HepG2 (cell line): ENCODE results near the gene ALG3. TPM values are rescaled to one million over a fixed set of nuclear protein-coding genes. Genes with fewer than 3 reads are reported as not detected.
A peak's percentile ranks its signal among the peaks of the same experiment; 100 is the strongest.

Experiments
- ARNT2 ChIP-seq: sonication (generic); formaldehyde crosslinking; IDR thresholded peaks from 2 replicates; pipeline ENCODE4 v1.8.0; 2022; ENCODE audit warnings: mild to moderate bottlenecking, low read depth, missing genetic modification reagents, moderate library complexity
- GATAD1 ChIP-seq: IDR thresholded peaks from 2 replicates; pipeline ENCODE4 v1.6.1; 2016; ENCODE audit warnings: missing genetic modification reagents, missing compliant biosample characterization
- KMT2A ChIP-seq: sonication (generic); formaldehyde crosslinking; IDR thresholded peaks from 2 replicates; pipeline ENCODE4 v1.4.0; 2020; ENCODE audit warnings: missing genetic modification reagents
- SMAD3 ChIP-seq: sonication (generic); formaldehyde crosslinking; IDR thresholded peaks from 2 replicates; pipeline ENCODE4 v1.4.0; 2020; ENCODE audit warnings: missing genetic modification reagents
- TCF7L2 ChIP-seq: IDR thresholded peaks from 2 replicates; pipeline ENCODE4 v1.6.1; 2011; ENCODE audit warnings: mild to moderate bottlenecking, low read depth, low read length, moderate library complexity
- polyA plus RNA-seq, 8 experiments: library from polyadenylated mRNA; depleted of rRNA in 3 of 8; stranded (reverse) in 7 of 8; unstranded in 1 of 8; fragments of >200 nt; fragmentation: Illumina TruSeq in 4 of 8; extraction: Trizol in 4 of 8; gene quantifications; 2 replicates each; pipeline versions ENCODE4 v1.2.1 to v1.2.3, GENCODE V29; 2011 to 2016; ENCODE audit warnings: low read depth in 4 of 8, missing spikeins in 1 of 8, mixed read lengths in 1 of 8; ENCODE audit not compliant: insufficient read depth in 1 of 8
- total RNA-seq, 5 experiments: library from RNA; depleted of rRNA; stranded (reverse); fragments of >200 nt; fragmentation: Illumina TruSeq; extraction: Trizol; gene quantifications; 2 replicates each; pipeline ENCODE4 v1.2.3, GENCODE V29; 2016; ENCODE audit warnings: low read depth in 1 of 5
- TF ChIP-seq, protein P1 (sequence below): sonication (generic); formaldehyde crosslinking; IDR thresholded peaks from 2 replicates; pipeline ENCODE4 v1.5.1; 2020; ENCODE audit warnings: mild to moderate bottlenecking, missing genetic modification reagents, borderline replicate concordance

Gene ALG3
- total and polyA plus RNA-seq, 2 of the 13 experiments (the other 11 are each of a cell fraction or from before 2014, with no cell fraction given): 46.6 to 57.1 TPM

DNA sequence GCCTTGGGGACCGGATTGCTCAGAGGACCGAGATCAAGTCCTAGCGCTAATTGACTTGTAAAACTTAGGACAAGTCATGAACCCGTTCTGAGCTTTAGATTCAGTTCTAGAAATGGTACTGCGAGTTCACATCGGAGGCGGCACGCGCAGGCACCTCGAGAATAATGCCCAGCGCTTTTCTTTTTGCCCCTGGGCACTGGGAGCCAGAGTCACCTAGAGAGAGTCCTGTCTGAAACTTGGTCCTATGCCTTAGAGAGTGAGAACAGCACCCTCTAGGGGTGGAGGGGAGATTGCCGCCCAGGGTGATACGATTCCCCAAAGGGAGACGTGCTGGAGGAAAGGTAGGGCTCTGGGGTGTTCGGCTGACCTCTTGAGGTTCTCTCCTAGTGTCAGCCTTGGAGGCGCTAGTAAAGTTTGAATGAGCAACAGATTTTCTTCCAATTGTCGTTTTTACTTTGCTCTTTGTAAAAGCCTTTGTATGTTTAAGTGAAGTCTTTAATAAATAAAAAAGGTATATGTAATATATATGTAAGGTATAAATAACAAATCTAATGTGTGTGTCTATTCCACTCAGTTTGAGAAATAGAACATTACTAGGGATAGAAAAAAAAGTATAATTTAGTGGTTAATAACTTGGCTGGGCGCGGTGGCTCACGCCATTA lies 1.5 kb upstream of the ALG3 start (continued):
- TF ChIP-seq, protein P1, sequence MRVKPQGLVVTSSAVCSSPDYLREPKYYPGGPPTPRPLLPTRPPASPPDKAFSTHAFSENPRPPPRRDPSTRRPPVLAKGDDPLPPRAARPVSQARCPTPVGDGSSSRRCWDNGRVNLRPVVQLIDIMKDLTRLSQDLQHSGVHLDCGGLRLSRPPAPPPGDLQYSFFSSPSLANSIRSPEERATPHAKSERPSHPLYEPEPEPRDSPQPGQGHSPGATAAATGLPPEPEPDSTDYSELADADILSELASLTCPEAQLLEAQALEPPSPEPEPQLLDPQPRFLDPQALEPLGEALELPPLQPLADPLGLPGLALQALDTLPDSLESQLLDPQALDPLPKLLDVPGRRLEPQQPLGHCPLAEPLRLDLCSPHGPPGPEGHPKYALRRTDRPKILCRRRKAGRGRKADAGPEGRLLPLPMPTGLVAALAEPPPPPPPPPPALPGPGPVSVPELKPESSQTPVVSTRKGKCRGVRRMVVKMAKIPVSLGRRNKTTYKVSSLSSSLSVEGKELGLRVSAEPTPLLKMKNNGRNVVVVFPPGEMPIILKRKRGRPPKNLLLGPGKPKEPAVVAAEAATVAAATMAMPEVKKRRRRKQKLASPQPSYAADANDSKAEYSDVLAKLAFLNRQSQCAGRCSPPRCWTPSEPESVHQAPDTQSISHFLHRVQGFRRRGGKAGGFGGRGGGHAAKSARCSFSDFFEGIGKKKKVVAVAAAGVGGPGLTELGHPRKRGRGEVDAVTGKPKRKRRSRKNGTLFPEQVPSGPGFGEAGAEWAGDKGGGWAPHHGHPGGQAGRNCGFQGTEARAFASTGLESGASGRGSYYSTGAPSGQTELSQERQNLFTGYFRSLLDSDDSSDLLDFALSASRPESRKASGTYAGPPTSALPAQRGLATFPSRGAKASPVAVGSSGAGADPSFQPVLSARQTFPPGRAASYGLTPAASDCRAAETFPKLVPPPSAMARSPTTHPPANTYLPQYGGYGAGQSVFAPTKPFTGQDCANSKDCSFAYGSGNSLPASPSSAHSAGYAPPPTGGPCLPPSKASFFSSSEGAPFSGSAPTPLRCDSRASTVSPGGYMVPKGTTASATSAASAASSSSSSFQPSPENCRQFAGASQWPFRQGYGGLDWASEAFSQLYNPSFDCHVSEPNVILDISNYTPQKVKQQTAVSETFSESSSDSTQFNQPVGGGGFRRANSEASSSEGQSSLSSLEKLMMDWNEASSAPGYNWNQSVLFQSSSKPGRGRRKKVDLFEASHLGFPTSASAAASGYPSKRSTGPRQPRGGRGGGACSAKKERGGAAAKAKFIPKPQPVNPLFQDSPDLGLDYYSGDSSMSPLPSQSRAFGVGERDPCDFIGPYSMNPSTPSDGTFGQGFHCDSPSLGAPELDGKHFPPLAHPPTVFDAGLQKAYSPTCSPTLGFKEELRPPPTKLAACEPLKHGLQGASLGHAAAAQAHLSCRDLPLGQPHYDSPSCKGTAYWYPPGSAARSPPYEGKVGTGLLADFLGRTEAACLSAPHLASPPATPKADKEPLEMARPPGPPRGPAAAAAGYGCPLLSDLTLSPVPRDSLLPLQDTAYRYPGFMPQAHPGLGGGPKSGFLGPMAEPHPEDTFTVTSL: peak; percentile 18; the same call in 1 of the 2 replicates
- TF ChIP-seq GATAD1 (CRISPR knock-in tag) (peak; percentile 65), KMT2A (CRISPR knock-in tag) (no peak), ARNT2 (0 out of 2 replicates have a peak, but pooled peaks have one; percentile 11), SMAD3 (0 out of 2 replicates have a peak, but pooled peaks have one; percentile 18), TCF7L2 (no peak)
- TF ChIP-seq, all 625 proteins: peak for 42
